Activated CD4-positive, alpha-beta T cell treated with anti-CD3 and anti-CD28 coated beads, Interleukin-2, amount 50 U/mL, for 16 hours (primary cell): ENCODE results near the gene PRELID1.
"Not testable (repeated sequence)": the region's sequence is repeated elsewhere in the genome, so short reads cannot be mapped to it uniquely, and the experiment has no call there.

Experiments
- DNase-seq: peaks from one replicate; pipeline ENCODE4 v3.0.0-alpha.2; 2020

The PRELID1 gene

DNA sequence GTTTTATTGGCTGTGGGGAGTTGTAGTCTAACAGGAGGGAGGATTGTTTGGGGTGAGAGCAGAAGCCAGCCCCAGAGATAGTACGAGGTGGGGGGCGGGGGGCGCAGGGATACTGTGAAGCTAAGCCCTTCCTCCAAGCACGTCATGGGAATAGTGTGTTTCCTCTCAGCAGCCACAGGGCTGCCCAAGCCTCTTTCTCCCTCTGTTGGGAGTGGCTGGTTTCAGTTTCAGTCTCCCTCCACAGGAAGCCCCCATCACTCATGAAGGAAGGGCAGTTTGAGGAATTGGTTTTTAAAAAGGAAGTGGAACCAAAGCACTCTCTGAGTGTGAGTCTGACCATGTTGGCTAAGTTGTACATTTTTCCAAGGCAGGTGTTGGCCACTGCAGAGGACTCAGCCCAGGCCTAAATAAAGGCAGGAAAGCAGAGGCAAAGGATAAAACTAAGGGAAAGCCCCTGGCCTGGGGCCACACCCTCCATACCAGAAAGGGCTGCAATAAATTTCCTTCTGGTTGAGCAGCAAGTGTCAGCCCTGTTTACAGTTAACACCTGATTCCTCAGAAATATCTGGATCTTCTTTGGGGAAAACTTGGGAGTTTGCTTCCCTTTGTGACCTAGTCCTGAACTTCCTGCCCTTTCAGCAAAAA lies 3.2 kb upstream of the PRELID1 start:
- DNase-seq: peak; percentile 75

DNA sequence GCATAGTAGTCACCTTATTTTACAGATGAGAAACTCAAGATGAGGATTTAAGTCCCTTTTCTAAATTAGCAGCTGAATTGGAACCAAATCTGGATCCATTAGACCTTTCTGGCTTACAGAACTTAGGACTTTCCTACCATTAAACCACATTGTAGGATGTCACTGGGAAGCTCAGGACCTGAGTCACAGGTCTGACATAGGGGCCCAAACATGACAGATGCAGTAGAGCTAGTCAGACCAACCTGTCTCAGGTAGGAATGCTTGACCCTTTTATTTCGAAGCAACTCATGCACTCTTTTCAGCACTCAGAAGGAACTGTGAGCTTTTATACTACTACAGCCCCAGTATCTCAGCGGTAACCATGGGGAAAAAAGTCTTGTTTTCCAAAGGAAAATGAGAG lies 2.6 kb upstream of the PRELID1 start:
- DNase-seq: no peak

DNA sequence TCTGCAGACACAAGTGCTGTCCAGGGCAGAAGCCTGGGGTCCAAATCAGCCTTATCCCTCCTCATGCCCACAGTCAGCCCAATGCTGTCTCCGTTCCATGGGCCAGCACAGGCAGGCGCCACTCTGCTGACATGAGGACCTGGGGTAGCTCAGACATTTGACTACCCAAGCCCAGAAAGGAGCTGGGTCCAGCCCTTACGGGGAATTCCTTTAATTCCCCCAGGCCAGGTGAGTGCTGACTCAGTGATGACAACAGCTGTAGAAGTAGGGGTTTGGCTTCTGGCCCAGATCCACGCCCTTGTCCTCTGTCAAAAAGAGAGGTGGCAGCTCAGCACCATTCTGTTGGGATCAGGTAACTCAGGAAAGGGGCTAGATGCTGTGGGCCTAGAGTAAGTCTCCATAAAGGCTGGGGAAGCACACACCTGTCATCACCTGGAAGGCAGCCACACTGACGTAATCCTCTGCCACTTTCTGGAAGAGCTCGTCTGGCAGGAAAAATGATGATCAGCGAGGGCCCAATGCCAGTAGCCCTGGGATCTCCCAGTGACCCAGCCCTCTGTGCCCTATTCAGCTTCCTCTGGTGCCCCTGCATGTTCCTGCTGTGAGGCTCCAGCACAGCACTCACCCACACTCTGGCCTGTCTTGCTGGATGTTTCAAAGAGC lies 2.0 kb upstream of the PRELID1 start:
- DNase-seq: no peak

DNA sequence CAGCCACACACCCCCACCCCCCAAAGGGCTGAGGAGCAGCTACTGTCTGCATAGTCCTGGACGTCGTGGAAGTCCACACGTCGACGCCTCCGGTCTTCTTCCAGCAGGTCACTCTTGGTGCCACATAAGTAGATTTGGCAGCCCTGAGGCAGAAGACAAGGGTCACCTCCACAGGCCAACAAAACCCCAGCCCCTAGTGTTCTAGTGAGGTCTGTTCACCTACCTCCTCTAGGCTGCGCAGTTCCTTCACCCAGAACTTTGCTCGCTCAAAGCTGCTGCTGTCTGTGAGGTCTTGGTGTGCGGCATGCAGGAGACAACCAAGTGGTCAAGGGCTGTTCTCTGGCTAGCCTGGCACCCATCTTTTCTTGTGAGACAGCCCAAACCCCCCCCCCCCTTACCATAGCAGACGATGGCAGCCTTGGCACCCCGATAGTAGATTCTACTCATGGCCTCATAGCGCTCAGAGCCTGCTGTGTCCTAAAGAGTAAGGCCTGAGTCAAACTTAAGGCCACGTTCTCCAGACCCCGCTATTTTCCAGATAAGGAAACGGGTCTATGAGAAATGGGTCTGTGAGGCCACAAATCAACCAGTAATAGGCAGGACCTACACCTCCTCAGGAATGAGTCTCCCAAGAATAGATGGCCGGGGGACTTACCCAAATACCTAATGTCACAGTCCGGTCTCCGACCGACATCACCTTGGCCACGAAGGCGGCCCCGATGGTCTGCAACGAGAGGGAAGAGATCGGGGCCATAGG lies 1.1 kb upstream of the PRELID1 start:
- no peak for DNase-seq

DNA sequence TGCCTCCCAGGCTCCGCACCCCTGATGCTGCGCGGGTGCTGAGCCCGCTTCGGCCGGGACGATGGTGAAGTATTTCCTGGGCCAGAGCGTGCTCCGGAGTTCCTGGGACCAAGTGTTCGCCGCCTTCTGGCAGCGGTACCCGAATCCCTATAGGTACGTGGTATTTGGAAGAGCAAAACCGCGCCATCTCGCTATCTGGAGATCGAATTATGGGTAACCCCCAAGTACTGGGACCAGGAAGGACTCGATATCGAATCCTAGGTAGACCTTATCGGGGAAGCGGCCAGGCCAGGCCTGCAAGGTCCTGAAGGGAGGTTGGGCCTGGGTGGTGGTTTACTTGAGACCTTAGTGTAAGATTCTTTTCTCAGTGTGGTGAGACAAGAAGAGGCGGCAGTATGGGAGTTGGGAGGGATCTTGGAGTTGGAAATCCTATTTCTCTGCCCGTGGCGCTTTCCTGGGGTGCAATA lies 359 bp downstream of the PRELID1 start:
- DNase-seq: no peak

DNA sequence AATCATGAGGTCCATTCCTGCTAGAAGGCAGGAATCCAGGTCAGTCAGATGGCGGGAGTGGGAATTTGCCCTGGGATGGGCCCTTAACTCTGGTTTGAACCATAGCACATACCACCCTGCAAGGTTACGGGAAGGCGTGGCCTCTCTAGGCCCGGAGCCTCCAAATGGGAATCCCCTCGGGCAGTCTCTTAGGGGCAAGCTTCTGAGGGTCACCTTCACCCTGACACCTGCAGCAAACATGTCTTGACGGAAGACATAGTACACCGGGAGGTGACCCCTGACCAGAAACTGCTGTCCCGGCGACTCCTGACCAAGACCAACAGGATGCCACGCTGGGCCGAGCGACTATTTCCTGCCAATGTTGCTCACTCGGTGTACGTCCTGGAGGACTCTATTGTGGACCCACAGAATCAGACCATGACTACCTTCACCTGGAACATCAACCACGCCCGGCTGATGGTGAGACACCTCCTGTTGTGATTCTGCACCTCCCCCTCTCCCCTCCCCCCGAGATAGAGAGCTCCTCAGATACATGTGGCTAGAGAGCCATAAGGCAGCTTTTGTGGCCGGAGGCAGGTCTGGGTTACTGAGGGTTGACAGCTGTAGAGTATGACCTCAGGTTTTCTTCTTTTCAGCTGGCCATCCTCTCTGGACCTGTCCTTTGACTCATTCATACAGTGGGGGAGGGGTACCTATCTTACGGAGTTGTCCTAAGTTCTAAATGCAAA lies 957 bp downstream of the PRELID1 start:
- no peak for DNase-seq

DNA sequence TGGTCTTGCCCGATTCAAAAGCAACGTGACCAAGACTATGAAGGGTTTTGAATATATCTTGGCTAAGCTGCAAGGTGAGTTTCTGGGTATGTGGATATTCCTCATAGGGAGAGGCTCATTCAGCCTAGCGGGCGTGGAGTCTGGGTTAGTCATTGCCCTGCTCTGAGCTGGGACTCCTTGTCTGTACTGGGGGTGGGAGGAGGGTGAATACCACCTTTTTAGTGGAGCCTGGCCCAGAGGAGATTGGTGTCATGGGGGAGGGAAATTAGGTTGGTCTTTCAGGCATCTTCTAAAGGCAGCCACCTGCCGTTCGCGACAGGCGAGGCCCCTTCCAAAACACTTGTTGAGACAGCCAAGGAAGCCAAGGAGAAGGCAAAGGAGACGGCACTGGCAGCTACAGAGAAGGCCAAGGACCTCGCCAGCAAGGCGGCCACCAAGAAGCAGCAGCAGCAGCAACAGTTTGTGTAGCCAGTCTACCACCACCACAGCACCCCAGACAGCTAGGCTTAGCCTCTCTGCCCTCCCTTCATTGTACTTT lies 2.6 kb downstream of the PRELID1 start:
- not testable (repeated sequence) for DNase-seq

DNA sequence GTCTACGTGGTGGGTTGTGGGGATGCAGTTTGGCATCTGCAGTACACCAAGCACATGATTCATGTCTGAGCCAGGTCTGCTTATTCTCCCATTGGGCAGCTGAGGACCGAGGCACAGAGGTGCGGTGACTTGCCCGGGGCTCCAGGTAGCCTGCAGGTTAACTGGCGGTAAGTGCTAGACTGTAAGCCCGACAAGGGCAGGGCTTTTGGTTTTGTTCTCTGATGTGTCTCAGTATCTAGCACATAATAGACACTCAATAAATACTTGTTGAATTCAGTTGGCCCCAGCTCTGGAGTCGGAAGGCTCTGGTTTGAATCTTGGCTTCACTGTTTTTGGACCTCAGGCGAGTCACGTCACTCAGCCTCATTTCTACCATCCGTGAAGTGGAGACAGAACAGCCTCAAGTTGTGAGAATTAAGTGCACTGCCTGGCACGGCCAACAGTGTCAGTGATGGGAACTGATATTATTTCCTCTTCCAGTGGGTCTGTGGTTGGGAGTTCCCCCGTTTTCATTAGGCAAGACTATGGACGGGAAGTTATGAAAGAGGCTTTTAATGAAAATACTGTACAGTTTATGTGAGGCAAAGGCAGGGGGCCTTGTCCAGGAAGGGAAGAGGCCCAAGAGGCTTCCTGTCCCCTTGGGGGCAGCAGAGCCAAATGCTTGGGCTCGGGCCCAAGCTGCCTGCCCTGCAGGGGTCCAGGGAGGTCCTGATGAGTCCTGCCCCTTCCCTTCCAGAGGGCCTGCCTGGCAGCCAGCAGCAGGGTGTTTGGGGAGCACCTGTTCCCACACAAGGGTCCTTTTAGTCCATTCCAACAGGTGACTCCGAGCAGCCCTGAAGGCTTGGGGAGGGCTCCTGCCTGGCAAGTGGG lies 3.3 kb downstream of the PRELID1 start:
- DNase-seq: no peak

DNA sequence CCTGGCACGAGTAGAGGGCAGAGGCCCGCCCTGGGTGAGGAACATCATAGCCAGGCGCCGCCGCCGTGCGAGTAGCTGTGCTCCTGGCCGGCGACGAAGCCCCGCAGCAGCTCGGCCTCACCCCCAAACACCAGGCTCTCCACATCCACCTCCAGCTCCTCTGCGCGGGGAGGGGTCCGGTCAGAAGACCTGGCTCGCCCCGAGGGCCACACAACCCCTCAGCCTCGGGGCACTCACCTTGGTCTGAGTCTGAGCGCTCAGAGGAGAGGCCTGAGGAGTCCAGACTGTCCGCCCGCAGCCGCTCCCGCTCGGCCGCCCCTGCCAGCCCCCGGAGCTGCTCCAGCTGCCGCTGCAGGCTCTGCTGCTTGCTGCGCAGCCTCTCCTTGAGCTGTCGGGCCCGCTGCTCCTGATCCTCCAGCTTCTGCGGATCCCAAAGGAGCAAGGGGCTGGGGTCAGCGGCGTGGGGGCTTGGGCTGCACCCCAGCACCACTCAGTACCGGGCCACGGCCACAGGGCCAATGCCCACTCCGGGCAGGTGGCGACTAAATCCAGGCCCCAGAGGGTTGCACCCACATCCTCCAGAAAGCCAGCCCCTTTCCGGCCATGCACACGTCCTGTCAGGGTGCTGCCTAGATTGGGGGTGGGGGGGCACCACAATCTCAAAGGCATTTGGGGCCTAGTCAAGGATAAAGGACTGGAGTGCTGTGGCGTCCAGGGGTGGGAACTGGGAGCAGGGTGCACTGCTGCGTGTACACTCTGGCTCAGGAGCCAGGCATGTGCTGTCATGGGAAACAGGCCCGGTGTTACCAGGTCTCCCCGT lies 4.2 kb downstream of the PRELID1 start:
- no peak for DNase-seq

DNA sequence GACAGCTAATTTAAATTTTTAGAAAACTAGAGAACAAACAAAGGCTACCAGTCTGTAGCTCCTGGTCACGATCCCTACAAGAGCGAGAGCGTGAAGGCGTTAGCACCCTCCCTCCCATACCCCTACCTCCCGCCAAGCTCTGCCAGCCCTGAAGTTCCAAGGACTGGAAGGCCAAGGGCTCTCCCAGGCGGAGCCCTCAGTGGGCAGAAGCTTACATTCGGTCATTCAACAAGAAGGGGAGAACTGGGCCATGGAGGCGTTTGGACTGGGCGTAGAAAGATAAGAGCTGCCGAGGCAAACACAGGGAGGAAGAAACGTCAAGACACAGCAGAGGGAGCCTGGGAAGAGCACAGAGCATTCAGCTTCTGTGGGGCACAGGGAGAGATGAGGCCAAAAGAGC lies 5.1 kb downstream of the PRELID1 start:
- no peak for DNase-seq

DNA sequence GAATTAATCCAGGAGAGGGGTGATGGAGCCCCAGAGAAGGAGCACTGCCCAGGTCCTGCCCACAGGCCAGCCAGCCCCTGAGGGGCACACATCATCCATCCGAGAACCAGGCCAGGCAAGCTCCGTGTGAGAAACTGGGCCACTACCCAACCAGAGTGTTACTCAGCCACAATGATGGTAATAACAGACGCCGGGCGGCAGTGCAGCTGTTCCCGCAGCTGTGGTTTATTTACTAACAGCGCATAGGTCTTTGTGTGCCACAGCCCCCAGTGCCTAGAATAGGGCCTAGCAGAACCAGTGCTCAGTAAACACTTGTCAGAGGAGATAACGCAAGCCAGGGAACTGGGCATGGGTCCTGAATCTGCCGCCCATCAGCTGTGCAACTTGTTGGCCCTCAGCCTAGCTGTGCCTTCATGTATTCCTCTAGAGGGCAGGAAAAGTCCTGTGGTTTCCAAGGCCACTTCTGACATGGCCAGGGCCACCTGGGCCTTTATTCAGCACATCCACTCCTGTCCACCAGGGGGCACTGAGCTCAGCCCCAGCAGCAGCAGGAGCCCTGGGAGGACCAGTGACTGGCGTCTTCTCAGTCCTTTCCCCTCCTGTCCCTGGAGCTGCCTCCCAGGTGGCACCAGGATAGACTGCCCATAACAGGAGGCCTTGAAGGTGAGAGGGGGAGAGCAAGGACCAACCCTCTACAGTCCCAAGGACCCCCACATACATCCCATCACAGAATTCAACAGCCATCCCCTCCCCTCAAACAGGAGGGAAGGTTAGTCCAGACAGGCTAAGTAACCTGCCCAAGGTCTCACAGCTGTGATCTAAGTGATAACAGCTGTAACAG lies 6.0 kb downstream of the PRELID1 start:
- peak; percentile 81 for DNase-seq

DNA sequence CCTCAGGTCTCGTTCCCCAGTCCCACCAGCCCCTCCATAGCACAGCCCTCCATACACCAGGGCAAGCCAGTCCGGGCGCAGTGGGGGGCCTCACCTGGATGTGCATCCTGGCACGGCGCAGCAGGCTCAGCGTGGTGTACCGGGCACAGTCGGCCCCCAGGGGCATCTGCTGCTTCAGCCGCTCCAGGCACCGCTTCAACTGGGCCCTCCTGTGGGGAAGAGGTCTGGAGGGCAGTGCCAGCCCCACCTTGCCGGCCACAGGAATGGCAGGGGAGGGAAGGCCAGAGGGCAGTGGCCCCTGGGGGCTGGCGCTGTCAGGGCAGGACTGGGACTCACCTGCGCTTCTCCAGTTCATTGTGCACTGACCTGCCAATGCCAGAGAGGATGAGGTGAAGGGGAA lies 6.7 kb downstream of the PRELID1 start:
- no peak for DNase-seq

DNA sequence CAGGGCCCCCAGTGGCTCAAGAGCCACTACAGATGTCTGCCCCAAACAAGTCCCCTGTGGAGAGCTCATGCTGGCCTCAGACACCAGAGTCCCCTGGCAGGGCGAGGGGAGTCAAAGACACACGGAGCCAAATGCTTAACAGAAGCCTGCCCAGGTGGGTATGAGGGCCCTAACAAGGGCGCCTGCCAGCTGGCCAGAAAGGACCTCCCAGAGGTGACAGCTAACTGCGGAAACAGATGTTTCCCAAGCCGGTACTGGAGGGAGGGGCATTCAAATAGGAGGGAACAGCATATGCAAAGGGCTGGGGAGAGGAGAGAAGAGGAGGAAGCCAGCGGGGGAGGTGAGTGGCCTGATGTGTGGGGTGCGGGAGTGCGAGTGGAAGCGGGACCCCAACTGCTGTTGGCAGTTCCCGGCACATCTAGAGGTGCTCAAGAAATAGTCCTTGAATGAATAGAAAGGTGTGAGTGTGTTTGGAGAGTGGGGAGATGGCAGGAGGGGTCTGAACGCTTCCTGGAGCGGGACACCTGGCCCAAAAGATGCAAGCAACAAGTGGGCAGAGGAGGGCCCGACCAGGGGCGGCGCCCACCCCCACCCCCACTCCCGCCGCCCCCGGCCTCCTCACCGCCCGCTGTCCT lies 7.3 kb downstream of the PRELID1 start:
- peak; percentile 52 for DNase-seq

DNA sequence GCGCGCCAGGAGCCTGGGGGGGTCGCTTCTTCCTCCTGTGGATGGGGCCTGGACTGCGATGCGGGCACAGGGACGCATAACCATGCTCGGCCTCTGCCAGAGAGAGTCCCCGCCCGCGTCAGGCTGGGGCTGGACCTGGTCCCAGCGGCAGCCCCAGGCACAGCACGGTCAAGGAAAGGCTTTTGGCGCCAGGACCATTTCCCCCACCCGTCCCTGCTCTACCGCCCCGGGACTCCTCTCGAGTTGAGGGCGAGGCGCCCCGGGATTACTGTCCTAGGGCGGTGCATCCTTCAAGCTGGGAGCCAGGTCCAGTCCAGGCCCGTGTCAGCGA lies 7.8 kb downstream of the PRELID1 start:
- DNase-seq: no peak

DNA sequence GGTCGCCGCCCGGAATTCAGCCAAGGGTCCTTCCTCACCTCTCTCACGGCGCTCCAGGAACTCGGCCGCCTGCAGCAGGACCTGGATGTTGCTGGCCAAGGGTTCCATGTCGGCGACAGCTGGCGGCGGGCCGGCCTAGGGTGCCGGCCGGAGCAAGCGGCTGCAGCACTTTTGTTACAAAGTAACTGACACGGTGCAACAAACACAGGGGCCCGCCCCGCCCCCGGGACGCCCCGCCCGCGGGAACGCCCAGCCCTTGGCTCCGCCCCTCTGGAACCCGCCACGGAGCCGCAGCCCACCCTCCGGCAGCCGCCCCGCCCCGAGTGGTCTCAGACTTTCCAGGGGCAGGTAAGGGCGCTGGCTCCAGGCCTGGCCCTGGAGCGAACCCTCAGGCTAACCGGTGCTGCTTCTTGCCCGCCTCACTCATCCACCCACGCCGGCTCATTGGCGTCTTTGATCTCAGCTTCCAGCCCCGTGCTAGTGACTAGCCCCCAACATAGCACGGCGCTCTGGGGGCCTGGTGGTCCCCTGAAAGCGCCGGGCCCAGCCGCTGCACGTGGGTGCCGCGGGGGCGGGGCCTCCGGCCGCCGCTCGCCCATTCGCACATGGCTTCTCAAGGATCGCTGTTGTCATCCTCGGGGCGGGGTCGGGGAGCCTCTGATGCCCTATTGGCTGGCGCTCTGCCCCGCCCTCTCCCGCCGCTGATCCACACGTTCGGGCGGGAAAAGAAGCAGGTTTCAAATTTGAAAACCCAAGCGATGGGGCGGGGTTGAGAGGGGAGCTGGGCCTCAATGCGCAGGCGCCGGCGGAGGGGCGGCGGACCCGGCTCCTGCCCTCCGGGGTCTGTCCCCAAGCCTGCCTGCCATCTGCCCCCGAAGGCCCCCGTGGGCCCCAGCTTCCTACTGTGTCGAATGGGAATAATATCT lies 8.4 kb downstream of the PRELID1 start, which contains the start of gene MXD3:
TSS of gene MXD3 (minus strand) at position 176 of the 926 bp plus-strand sequence. CDS start at position 108, 68 bp downstream.
- DNase-seq: peak; percentile 99

DNA sequence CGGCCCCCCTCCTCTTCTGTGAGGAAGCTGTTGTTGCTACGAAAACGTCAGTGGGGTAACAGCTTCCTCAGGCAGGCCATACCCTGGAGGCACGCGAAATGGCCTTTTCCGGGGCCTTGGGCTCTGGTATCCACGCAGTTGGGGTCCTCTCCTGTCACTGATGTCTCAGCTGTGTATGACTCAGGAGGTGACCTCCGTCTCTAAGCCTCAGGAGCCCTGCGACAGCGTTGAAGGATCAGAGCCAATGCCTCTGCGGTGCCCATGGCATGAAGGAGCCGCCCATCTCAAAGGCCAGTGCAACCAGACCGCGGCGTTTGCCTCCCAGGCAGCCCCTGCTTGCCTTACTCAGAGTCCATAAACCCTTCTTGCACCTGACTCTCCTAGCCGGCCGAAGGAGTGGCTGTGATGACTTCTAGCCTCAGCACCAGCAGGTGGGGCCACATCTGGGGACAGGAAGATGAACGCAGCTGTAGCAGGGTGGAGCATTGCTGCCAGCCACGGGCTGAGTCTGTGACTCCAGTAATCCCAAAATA lies 9.1 kb downstream of the PRELID1 start:
- peak; percentile 74 for DNase-seq

DNA sequence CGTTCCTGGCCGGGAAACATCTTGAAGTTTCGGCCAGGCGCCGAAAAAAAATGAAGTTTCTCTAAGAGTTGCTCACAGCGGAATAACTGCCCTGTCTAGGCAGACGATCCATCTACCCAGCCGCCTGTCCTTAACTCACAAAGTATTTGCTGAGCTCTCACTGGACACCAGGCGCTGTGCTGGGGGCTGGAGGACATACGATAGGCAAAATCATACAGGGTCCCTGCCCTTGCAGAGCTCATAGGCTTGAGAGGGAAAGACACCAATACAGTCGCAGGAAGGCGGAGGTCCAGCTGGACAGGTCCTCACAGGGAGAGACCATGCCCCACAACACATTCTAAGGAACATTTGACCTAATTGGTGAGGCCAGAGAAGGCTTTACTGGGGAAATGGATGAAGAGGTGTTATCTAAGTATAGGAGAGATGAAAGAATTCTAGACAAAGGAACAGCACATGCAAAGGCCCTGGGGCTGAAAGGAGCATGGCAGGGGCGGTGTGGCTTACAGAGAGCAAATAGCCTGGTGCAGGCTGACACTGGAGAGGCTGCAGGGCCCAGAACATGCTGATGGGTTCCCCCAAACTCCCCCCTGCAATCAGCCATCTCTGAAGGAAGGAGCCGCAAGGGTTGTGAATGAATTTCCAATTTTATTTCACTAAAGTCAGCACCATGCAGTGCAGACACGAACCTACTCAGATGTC lies 10.1 kb downstream of the PRELID1 start:
- DNase-seq: no peak
